ENCODE measurements around the gene PLA2G4E. TPM values are rescaled to one million over a fixed set of nuclear protein-coding genes. Genes with fewer than 3 reads are reported as not detected.

PLA2G4E gene
- total and polyA plus RNA-seq, 2 of the 13 experiments (the other 11 are each of a cell fraction or from before 2014, with no cell fraction given), result not detected

GRCh38 chr15:42056934-42057798 is 36.3 kb upstream of the PLA2G4E start (continued):
- no peak; the same call in 1 of the 2 replicates for TF ChIP-seq ZNF619 (CRISPR knock-in tag; IDR thresholded peaks at IDR 0.05)
- TF ChIP-seq THAP11 (CRISPR knock-in tag; IDR thresholded peaks at IDR 0.05), result peak; percentile 53; the same call in 1 of the 2 replicates
- TF ChIP-seq, protein P1, sequence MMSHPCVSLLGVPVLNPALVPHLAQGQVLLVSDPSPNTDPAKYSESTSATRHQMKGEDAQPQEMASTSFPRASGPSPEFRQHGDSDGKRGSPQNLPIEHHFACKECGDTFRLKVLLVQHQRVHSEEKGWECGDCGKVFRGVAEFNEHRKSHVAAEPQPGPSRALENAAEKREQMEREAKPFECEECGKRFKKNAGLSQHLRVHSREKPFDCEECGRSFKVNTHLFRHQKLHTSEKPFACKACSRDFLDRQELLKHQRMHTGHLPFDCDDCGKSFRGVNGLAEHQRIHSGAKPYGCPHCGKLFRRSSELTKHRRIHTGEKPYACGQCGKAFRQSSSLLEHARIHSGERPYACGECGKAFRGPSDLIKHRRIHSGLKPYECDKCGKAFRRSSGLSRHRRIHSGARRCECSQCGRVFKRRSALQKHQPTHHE (CRISPR knock-in tag; IDR thresholded peaks at IDR 0.05; ENCODE audit: borderline replicate concordance), result no peak
- TF ChIP-seq ZFY (CRISPR knock-in tag; IDR thresholded peaks at IDR 0.05), result no peak
- TF ChIP-seq PHF8 (CRISPR knock-in tag; IDR thresholded peaks at IDR 0.05), result no peak
- no peak for TF ChIP-seq SMYD3 (CRISPR knock-in tag; IDR thresholded peaks at IDR 0.05)
- 0 out of 2 replicates have a peak, but pooled peaks have one; percentile 26 for TF ChIP-seq KMT2B (CRISPR knock-in tag; IDR thresholded peaks at IDR 0.05)
- no peak for TF ChIP-seq ZFP82 (CRISPR knock-in tag; IDR thresholded peaks at IDR 0.05; ENCODE audit: borderline replicate concordance)
- no peak for TF ChIP-seq FLYWCH1 (CRISPR knock-in tag; IDR thresholded peaks at IDR 0.05)
- TF ChIP-seq ZNF225 (CRISPR knock-in tag; IDR thresholded peaks at IDR 0.05), result 0 out of 2 replicates have a peak, but pooled peaks have one; percentile 31
- no peak for TF ChIP-seq PHF20 (CRISPR knock-in tag; IDR thresholded peaks at IDR 0.05)
- no peak for TF ChIP-seq ZNF773 (CRISPR knock-in tag; IDR thresholded peaks at IDR 0.05; ENCODE audit: borderline replicate concordance)
- TF ChIP-seq ZNF652 (CRISPR knock-in tag; IDR thresholded peaks at IDR 0.05; ENCODE audit: borderline replicate concordance, low read depth), result no peak
- TF ChIP-seq, protein P2, sequence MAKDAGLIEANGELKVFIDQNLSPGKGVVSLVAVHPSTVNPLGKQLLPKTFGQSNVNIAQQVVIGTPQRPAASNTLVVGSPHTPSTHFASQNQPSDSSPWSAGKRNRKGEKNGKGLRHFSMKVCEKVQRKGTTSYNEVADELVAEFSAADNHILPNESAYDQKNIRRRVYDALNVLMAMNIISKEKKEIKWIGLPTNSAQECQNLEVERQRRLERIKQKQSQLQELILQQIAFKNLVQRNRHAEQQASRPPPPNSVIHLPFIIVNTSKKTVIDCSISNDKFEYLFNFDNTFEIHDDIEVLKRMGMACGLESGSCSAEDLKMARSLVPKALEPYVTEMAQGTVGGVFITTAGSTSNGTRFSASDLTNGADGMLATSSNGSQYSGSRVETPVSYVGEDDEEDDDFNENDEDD (CRISPR knock-in tag; IDR thresholded peaks at IDR 0.05; ENCODE audit: borderline replicate concordance), result peak; percentile 59; the same call in 1 of the 2 replicates
- no peak for TF ChIP-seq ZNF672 (CRISPR knock-in tag; IDR thresholded peaks at IDR 0.05)
- TF ChIP-seq SNAPC4 (CRISPR knock-in tag; IDR thresholded peaks at IDR 0.05), result no peak
- no peak for TF ChIP-seq ZNF766 (CRISPR knock-in tag; IDR thresholded peaks at IDR 0.05; ENCODE audit: borderline replicate concordance)
- TF ChIP-seq PREB (CRISPR knock-in tag; IDR thresholded peaks at IDR 0.05), result no peak
- no peak for TF ChIP-seq YEATS2 (CRISPR knock-in tag; IDR thresholded peaks at IDR 0.05; ENCODE audit: borderline replicate concordance)
- TF ChIP-seq NFYC (CRISPR knock-in tag; IDR thresholded peaks at IDR 0.05), result no peak
- TF ChIP-seq ZNF558 (CRISPR knock-in tag; IDR thresholded peaks at IDR 0.05; ENCODE audit: borderline replicate concordance), result no peak
- TF ChIP-seq GABPA (IDR thresholded peaks at IDR 0.05; ENCODE audit: low read depth, low read length), result no peak
- no peak for TF ChIP-seq GABPA (CRISPR knock-in tag; IDR thresholded peaks at IDR 0.05; ENCODE audit: low read depth)

Measured in HepG2 (cell line).